H9 (cell line): ENCODE measurements around the gene TLE6. TPM values are rescaled to one million over a fixed set of nuclear protein-coding genes. Genes with fewer than 3 reads are reported as not detected.

Experiments used
- DNase-seq: peaks from one replicate; pipeline ENCODE4 v3.0.0-alpha.2; 2017
- H2AFZ ChIP-seq: one replicate; pipeline ENCODE4 v1.6.1; 2013; ENCODE audit warnings: mild to moderate bottlenecking, low read length, control low read depth, moderate library complexity
- H2AK5ac ChIP-seq: 2 replicates; pipeline ENCODE4 v1.6.1; 2013; ENCODE audit warnings: low read length, control low read depth, mixed read lengths; ENCODE audit not compliant: insufficient read length
- H2BK120ac ChIP-seq: one replicate; pipeline ENCODE4 v1.6.1; 2013; ENCODE audit warnings: low read depth, mild to moderate bottlenecking, low read length, control low read depth, inconsistent platforms; ENCODE audit not compliant: poor library complexity, severe bottlenecking
- H2BK12ac ChIP-seq: 2 replicates; pipeline ENCODE4 v1.6.1; 2013; ENCODE audit warnings: low read length, control low read depth, mixed read lengths, low read depth; ENCODE audit not compliant: insufficient read length
- H2BK15ac ChIP-seq: 2 replicates; pipeline ENCODE4 v1.6.1; 2013; ENCODE audit warnings: low read depth, low read length, control low read depth
- H2BK20ac ChIP-seq: one replicate; pipeline ENCODE4 v1.6.1; 2013; ENCODE audit warnings: low read depth, mild to moderate bottlenecking, low read length, control low read depth, inconsistent platforms; ENCODE audit not compliant: poor library complexity, severe bottlenecking
- H2BK5ac ChIP-seq: 2 replicates; pipeline ENCODE4 v1.6.1; 2013; ENCODE audit warnings: low read length, control low read depth, mixed read lengths; ENCODE audit not compliant: insufficient read length
- H3K14ac ChIP-seq: 2 replicates; pipeline ENCODE4 v1.6.1; 2013; ENCODE audit warnings: low read length, control low read depth; ENCODE audit not compliant: insufficient read depth
- H3K18ac ChIP-seq: 2 replicates; pipeline ENCODE4 v1.6.1; 2013; ENCODE audit warnings: low read depth, mild to moderate bottlenecking, mixed read lengths, low read length, control low read depth; ENCODE audit not compliant: insufficient read length
- H3K23ac ChIP-seq: 2 replicates; pipeline ENCODE4 v1.6.1; 2013; ENCODE audit warnings: low read length, control low read depth, mixed read lengths, low read depth; ENCODE audit not compliant: insufficient read length
- H3K23me2 ChIP-seq: 2 replicates; pipeline ENCODE4 v1.6.1; 2013; ENCODE audit warnings: low read depth, mild to moderate bottlenecking, mixed read lengths, low read length, control low read depth; ENCODE audit not compliant: insufficient read length, poor library complexity, severe bottlenecking
- H3K27ac ChIP-seq: 2 replicates; pipeline ENCODE4 v1.5.1; 2013; ENCODE audit warnings: low read length, control low read depth, mixed read lengths, low read depth; ENCODE audit not compliant: insufficient read length
- H3K27me3 ChIP-seq: 2 replicates; pipeline ENCODE4 v1.6.1; 2013; ENCODE audit warnings: low read length, control low read depth, inconsistent platforms; ENCODE audit not compliant: insufficient read depth
- H3K4ac ChIP-seq: 2 replicates; pipeline ENCODE4 v1.6.1; 2013; ENCODE audit warnings: low read depth, mild to moderate bottlenecking, control low read depth, inconsistent platforms, low read length, moderate library complexity
- H3K4me1 ChIP-seq: 2 replicates; pipeline ENCODE4 v1.6.1; 2013; ENCODE audit warnings: low read length, control low read depth, inconsistent platforms; ENCODE audit not compliant: insufficient read depth
- H3K4me2 ChIP-seq: 2 replicates; pipeline ENCODE4 v1.6.1; 2013; ENCODE audit warnings: low read length, control low read depth, mixed read lengths; ENCODE audit not compliant: insufficient read length, insufficient read depth
- H3K56ac ChIP-seq: 2 replicates; pipeline ENCODE4 v1.6.1; 2013; ENCODE audit warnings: low read depth, mild to moderate bottlenecking, mixed read lengths, low read length, control low read depth; ENCODE audit not compliant: insufficient read length
- H3K79me1 ChIP-seq: 2 replicates; pipeline ENCODE4 v1.6.1; 2013; ENCODE audit warnings: low read depth, mild to moderate bottlenecking, moderate library complexity, low read length, control low read depth, inconsistent platforms; ENCODE audit not compliant: insufficient read depth, poor library complexity, severe bottlenecking
- H3K79me2 ChIP-seq: 2 replicates; pipeline ENCODE4 v1.6.1; 2013; ENCODE audit warnings: low read length, control low read depth, inconsistent platforms; ENCODE audit not compliant: insufficient read depth
- H3K9ac ChIP-seq: 2 replicates; pipeline ENCODE4 v1.6.1; 2013; ENCODE audit warnings: low read length, control low read depth, mixed read lengths; ENCODE audit not compliant: insufficient read length; ENCODE audit errors: extremely low read depth
- H3K9me3 ChIP-seq: one replicate; pipeline ENCODE4 v1.6.1; 2013; ENCODE audit warnings: low read depth, low read length, inconsistent platforms; ENCODE audit not compliant: control insufficient read depth
- H3T11ph ChIP-seq: one replicate; pipeline ENCODE4 v1.6.1; 2013; ENCODE audit warnings: mild to moderate bottlenecking, low read length, control low read depth, inconsistent platforms
- H4K20me1 ChIP-seq: one replicate; pipeline ENCODE4 v1.6.1; 2013; ENCODE audit not compliant: control insufficient read depth, insufficient read length, insufficient read depth
- H4K5ac ChIP-seq: 2 replicates; pipeline ENCODE4 v1.6.1; 2013; ENCODE audit warnings: low read depth, mild to moderate bottlenecking, mixed read lengths, low read length, control low read depth; ENCODE audit not compliant: insufficient read length
- H4K8ac ChIP-seq: replicated peaks from 2 replicates; pipeline ENCODE4 v1.6.1; 2013; ENCODE audit warnings: low read length, control low read depth, mixed read lengths, low read depth; ENCODE audit not compliant: insufficient read length
- H4K91ac ChIP-seq: 2 replicates; pipeline ENCODE4 v1.6.1; 2013; ENCODE audit warnings: low read depth, mild to moderate bottlenecking, moderate library complexity, mixed read lengths, low read length, control low read depth; ENCODE audit not compliant: insufficient read length
- H3K27ac Mint-ChIP-seq, 3 experiments: 2 replicates in 2 of 3; 3 replicates in 1 of 3; pipeline ENCODE4 v1.8.0; 2020 to 2021; ENCODE audit warnings: mixed read lengths in 3 of 3, mild to moderate bottlenecking in 1 of 3, moderate library complexity in 1 of 3
- H3K27me3 Mint-ChIP-seq: 2 replicates; pipeline ENCODE4 v1.8.0; 2021; ENCODE audit warnings: low read depth, mild to moderate bottlenecking, moderate library complexity, mixed read lengths
- H3K36me3 Mint-ChIP-seq, 3 experiments: 2 replicates in 2 of 3; 3 replicates in 1 of 3; pipeline ENCODE4 v1.8.0; 2020 to 2021; ENCODE audit warnings: low read depth in 3 of 3, mixed read lengths in 3 of 3; ENCODE audit not compliant: insufficient read depth in 1 of 3
- H3K4me1 Mint-ChIP-seq, 2 experiments: 2 replicates each; pipeline ENCODE4 v1.8.0; 2020; ENCODE audit warnings: mixed read lengths in 2 of 2
- H3K4me3 Mint-ChIP-seq, 2 experiments: 2 replicates in 1 of 2; 3 replicates in 1 of 2; pipeline ENCODE4 v1.8.0; 2020 to 2021; ENCODE audit warnings: mild to moderate bottlenecking in 2 of 2, mixed read lengths in 2 of 2, moderate library complexity in 1 of 2
- H3K9me3 Mint-ChIP-seq, 2 experiments: 2 replicates in 1 of 2; 3 replicates in 1 of 2; pipeline ENCODE4 v1.8.0; 2020; ENCODE audit warnings: mild to moderate bottlenecking in 2 of 2, mixed read lengths in 2 of 2, moderate library complexity in 1 of 2
- WGBS: extraction: QIAGEN DNeasy Blood & Tissue Kit; methylation state at CpG from one replicate; pipeline ENCODE4 v1.1.7; 2013; ENCODE audit warnings: missing lambda C conversion rate, low lambda C conversion rate, mixed read lengths; ENCODE audit not compliant: insufficient read length; ENCODE audit errors: extremely low coverage; 5-methylcytosine and 5-hydroxymethylcytosine counted together
- total RNA-seq: library from RNA; stranded (reverse); gene quantifications from 2 replicates; pipeline ENCODE4 v1.2.1, GENCODE V29; 2021
- TF ChIP-seq, protein P1 (sequence below): fragments of 200-600 bp; sonication (generic); conservative IDR thresholded peaks from 3 replicates; pipeline ENCODE4 v1.8.0; 2021; ENCODE audit warnings: antibody characterized with exemption, mild to moderate bottlenecking

TLE6 gene
- total RNA-seq, 1 experiment from 2014 or later, result 1.7 TPM

- H3K9ac ChIP-seq, result no peak overlapping the region
- H2BK12ac ChIP-seq, result no peak overlapping the region
- TF ChIP-seq, protein P1, sequence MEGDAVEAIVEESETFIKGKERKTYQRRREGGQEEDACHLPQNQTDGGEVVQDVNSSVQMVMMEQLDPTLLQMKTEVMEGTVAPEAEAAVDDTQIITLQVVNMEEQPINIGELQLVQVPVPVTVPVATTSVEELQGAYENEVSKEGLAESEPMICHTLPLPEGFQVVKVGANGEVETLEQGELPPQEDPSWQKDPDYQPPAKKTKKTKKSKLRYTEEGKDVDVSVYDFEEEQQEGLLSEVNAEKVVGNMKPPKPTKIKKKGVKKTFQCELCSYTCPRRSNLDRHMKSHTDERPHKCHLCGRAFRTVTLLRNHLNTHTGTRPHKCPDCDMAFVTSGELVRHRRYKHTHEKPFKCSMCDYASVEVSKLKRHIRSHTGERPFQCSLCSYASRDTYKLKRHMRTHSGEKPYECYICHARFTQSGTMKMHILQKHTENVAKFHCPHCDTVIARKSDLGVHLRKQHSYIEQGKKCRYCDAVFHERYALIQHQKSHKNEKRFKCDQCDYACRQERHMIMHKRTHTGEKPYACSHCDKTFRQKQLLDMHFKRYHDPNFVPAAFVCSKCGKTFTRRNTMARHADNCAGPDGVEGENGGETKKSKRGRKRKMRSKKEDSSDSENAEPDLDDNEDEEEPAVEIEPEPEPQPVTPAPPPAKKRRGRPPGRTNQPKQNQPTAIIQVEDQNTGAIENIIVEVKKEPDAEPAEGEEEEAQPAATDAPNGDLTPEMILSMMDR, result no peak
- Mint-ChIP-seq H3K9me3 (no peaks in the 10 kb centered on the region; a peak in 1 of 5 replicates), H3K4me1 (peaks cover 0 to 12% of the 10 kb centered on the region in 2 experiments; a peak in 2 of 4 replicates), H3K27ac (no peak overlapping the region), H3K36me3 (no peaks in the 10 kb centered on the region), H3K27me3 (peaks cover 4% of the 10 kb centered on the region), H3K4me3 (no peak overlapping the region; a peak in 1 of 5 replicates)
- no peaks in the 10 kb centered on the region for H3K23me2 ChIP-seq
- no peaks in the 10 kb centered on the region for H3K79me2 ChIP-seq
- H4K5ac ChIP-seq, result no peak overlapping the region
- no peak overlapping the region for H3K14ac ChIP-seq
- H3K27me3 ChIP-seq, result no peaks in the 10 kb centered on the region
- no CpG with 5 or more reads among the region's 18 CpGs for WGBS
- no peak overlapping the region for H3T11ph ChIP-seq
- H2BK5ac ChIP-seq, result no peak overlapping the region
- no peak overlapping the region for H4K91ac ChIP-seq
- no peaks in the 10 kb centered on the region for H3K9me3 ChIP-seq
- H2AK5ac ChIP-seq, result no peak overlapping the region
- H3K56ac ChIP-seq, result no peak overlapping the region
- H4K8ac ChIP-seq, result no peak overlapping the region
- no peak overlapping the region for H2BK20ac ChIP-seq
- DNase-seq, result no peak
- no peaks in the 10 kb centered on the region for H3K79me1 ChIP-seq
- H2BK15ac ChIP-seq, result no peak overlapping the region
- H3K4ac ChIP-seq, result no peak overlapping the region
- H2AFZ ChIP-seq, result no peak overlapping the region
- H4K20me1 ChIP-seq, result no peaks in the 10 kb centered on the region
- H3K4me2 ChIP-seq, result no peak overlapping the region
- no peaks in the 10 kb centered on the region for H3K4me1 ChIP-seq
- H3K27ac ChIP-seq, result no peak overlapping the region
- no peak overlapping the region for H2BK120ac ChIP-seq
- H3K23ac ChIP-seq, result no peak overlapping the region
- H3K18ac ChIP-seq, result no peak overlapping the region
These were observed 28.0 kb downstream of the TLE6 start for GRCh38 chr19:3005345-3005744.
